ENCODE results near the gene CENPB.
A peak's percentile ranks its signal among the peaks of the same experiment; 100 is the strongest.
"Not testable (repeated sequence)": the region's sequence is repeated elsewhere in the genome, so short reads cannot be mapped to it uniquely, and the experiment has no call there.

Gene CENPB

DNA sequence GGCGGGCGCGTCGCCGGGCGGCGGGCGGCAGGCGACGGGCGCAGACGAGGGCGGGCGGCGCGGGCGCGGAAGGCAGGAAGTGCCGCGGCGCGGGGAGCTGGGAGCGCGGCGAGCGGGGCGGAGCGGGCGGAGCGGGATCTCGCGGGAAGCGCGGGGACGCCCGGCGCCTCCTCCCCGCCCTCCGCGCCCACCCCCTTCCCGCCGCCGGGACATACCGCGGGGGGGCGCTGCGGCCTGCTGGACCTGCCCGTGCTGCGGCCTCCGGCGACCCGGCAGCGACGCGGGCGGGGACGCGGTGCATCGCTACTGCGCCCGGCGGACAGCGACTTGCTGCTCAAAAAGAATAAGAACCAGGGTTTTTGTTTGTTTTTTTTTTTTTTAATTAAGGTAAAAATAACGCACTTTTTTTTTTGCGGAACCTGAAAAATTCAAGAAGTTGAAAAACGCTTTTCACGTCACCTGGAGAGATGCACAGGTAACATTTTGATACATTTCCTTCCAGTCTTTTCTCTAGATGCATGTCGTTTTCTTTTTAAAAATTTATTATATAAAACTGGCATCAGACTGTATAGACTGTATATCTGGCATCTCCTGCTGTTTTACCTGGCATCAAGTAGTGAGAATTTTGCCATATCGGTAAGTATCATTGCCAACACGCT is at the start of gene CENPB:
TSS of gene CENPB (minus strand) at position 76 of the 659 bp plus-strand sequence. CDS start 257 bp downstream, outside the sequence.
- Histone ChIP-seq H3K4me3 (ENCODE audit: low read depth, low read length, poor library complexity, severe bottlenecking) (peak within 1 kb of the TSS; percentile 73), H3F3A (ENCODE audit: insufficient read depth, low read length) (no peaks in the 10 kb centered on the region), H3K79me2 (ENCODE audit: insufficient read depth, low read length) (no peaks in the 10 kb centered on the region), H3K27ac (ENCODE audit: low read depth, low read length, poor library complexity, severe bottlenecking) (no peak within 1 kb of the TSS), H3K9me2 (ENCODE audit: low read depth, low read length) (no peaks in the 10 kb centered on the region), H3K27me3 (ENCODE audit: insufficient read depth, low read length) (no peaks in the 10 kb centered on the region), H3K9me3 (ENCODE audit: low read length) (no peaks in the 10 kb centered on the region), H3K4me2 (ENCODE audit: low read length) (peak within 1 kb of the TSS; percentile 96), H2AFZ (ENCODE audit: low read length) (peak within 1 kb of the TSS; percentile 97), H3K4me1 (ENCODE audit: insufficient read depth, low read length, severe bottlenecking) (peaks cover 40% of the 10 kb centered on the region), H3K36me3 (ENCODE audit: insufficient read depth, low read length) (peaks cover 4% of the 10 kb centered on the region), H3K9ac (ENCODE audit: low read length) (peak within 1 kb of the TSS; percentile 79), H4K20me1 (ENCODE audit: insufficient read depth, low read length) (no peaks in the 10 kb centered on the region)
- no peak for TF ChIP-seq EZH2 (IDR thresholded peaks at IDR 0.05; ENCODE audit: borderline replicate concordance, low read length)
- peak; percentile 64 for TF ChIP-seq CTCF (IDR thresholded peaks at IDR 0.05; ENCODE audit: low read length)

GRCh38 chr20:3836132-3836531 is 49.6 kb upstream of the CENPB start:
- Histone ChIP-seq H3K27ac (ENCODE audit: low read depth, low read length, poor library complexity, severe bottlenecking) (no peak overlapping the region), H4K20me1 (ENCODE audit: insufficient read depth, low read length) (no peaks in the 10 kb centered on the region), H3K79me2 (ENCODE audit: insufficient read depth, low read length) (no peaks in the 10 kb centered on the region), H2AFZ (ENCODE audit: low read length) (no peak overlapping the region), H3F3A (ENCODE audit: insufficient read depth, low read length) (no peaks in the 10 kb centered on the region), H3K4me2 (ENCODE audit: low read length) (no peak overlapping the region), H3K9ac (ENCODE audit: low read length) (no peak overlapping the region), H3K9me3 (ENCODE audit: low read length) (no peaks in the 10 kb centered on the region), H3K9me2 (ENCODE audit: low read depth, low read length) (no peaks in the 10 kb centered on the region), H3K36me3 (ENCODE audit: insufficient read depth, low read length) (no peaks in the 10 kb centered on the region), H3K27me3 (ENCODE audit: insufficient read depth, low read length) (no peaks in the 10 kb centered on the region), H3K4me3 (ENCODE audit: low read depth, low read length, poor library complexity, severe bottlenecking) (no peak overlapping the region), H3K4me1 (ENCODE audit: insufficient read depth, low read length, severe bottlenecking) (no peaks in the 10 kb centered on the region)
- TF ChIP-seq CTCF (IDR thresholded peaks at IDR 0.05; ENCODE audit: low read length), result no peak
- TF ChIP-seq EZH2 (IDR thresholded peaks at IDR 0.05; ENCODE audit: borderline replicate concordance, low read length), result no peak

- not testable (repeated sequence) for H3K9me2 ChIP-seq (ENCODE audit: low read depth, low read length); H3K4me1 ChIP-seq (ENCODE audit: insufficient read depth, low read length, severe bottlenecking); H3K9me3 ChIP-seq (ENCODE audit: low read length); H3K79me2 ChIP-seq (ENCODE audit: insufficient read depth, low read length); H3K27me3 ChIP-seq (ENCODE audit: insufficient read depth, low read length); H3K4me3 ChIP-seq (ENCODE audit: low read depth, low read length, poor library complexity, severe bottlenecking); H3K4me2 ChIP-seq (ENCODE audit: low read length); H3K27ac ChIP-seq (ENCODE audit: low read depth, low read length, poor library complexity, severe bottlenecking); H4K20me1 ChIP-seq (ENCODE audit: insufficient read depth, low read length); H3F3A ChIP-seq (ENCODE audit: insufficient read depth, low read length); H2AFZ ChIP-seq (ENCODE audit: low read length); H3K9ac ChIP-seq (ENCODE audit: low read length)
- H3K36me3 ChIP-seq (ENCODE audit: insufficient read depth, low read length), result peaks cover 19% of the 10 kb centered on the region
Observed at GRCh38 chr20:3829891-3830290, 43.4 kb upstream of the CENPB start.

- no peak overlapping the region for H3K9ac ChIP-seq (ENCODE audit: low read length)
- no peaks in the 10 kb centered on the region for H3K4me1 ChIP-seq (ENCODE audit: insufficient read depth, low read length, severe bottlenecking)
- H3K9me3 ChIP-seq (ENCODE audit: low read length), result no peaks in the 10 kb centered on the region
- no peak overlapping the region for H2AFZ ChIP-seq (ENCODE audit: low read length)
- H4K20me1 ChIP-seq (ENCODE audit: insufficient read depth, low read length), result no peaks in the 10 kb centered on the region
- peaks cover 25% of the 10 kb centered on the region for H3K36me3 ChIP-seq (ENCODE audit: insufficient read depth, low read length)
- H3K27me3 ChIP-seq (ENCODE audit: insufficient read depth, low read length), result no peaks in the 10 kb centered on the region
- no peak overlapping the region for H3K27ac ChIP-seq (ENCODE audit: low read depth, low read length, poor library complexity, severe bottlenecking)
- H3K79me2 ChIP-seq (ENCODE audit: insufficient read depth, low read length), result no peaks in the 10 kb centered on the region
- no peaks in the 10 kb centered on the region for H3F3A ChIP-seq (ENCODE audit: insufficient read depth, low read length)
- TF ChIP-seq EZH2 (IDR thresholded peaks at IDR 0.05; ENCODE audit: borderline replicate concordance, low read length) (no peak), CTCF (IDR thresholded peaks at IDR 0.05; ENCODE audit: low read length) (no peak)
- no peaks in the 10 kb centered on the region for H3K9me2 ChIP-seq (ENCODE audit: low read depth, low read length)
- no peak overlapping the region for H3K4me3 ChIP-seq (ENCODE audit: low read depth, low read length, poor library complexity, severe bottlenecking)
- no peak overlapping the region for H3K4me2 ChIP-seq (ENCODE audit: low read length)
Observed at GRCh38 chr20:3828798-3829197, 42.3 kb upstream of the CENPB start.
